M059J (cell line): ENCODE measurements around the gene BRD1. TPM values are rescaled to one million over a fixed set of nuclear protein-coding genes. Genes with fewer than 3 reads are reported as not detected.

Source experiments
- DNase-seq: peaks from one replicate; pipeline ENCODE4 v3.0.0-alpha.2; 2012; ENCODE audit warnings: low read depth
- total RNA-seq: library from RNA; depleted of rRNA; stranded (reverse); fragments of >200 nt; shearing (Covaris generic); gene quantifications from 2 replicates; pipeline ENCODE4 v1.2.3, GENCODE V29; 2014

The BRD1 gene
- total RNA-seq, 1 experiment from 2014 or later = 10.2 TPM

GRCh38 chr22:49753276-49753890, 74.3 kb downstream of the BRD1 start:
- DNase-seq = no peak

- no peak for DNase-seq
Measured at GRCh38 chr22:49752598-49753091, 75.0 kb downstream of the BRD1 start.

GRCh38 chr22:49751966-49752597, 75.6 kb downstream of the BRD1 start:
- DNase-seq = no peak

GRCh38 chr22:49751318-49751965, 76.2 kb downstream of the BRD1 start:
- no peak for DNase-seq

GRCh38 chr22:49749885-49750510, 77.7 kb downstream of the BRD1 start:
- no peak for DNase-seq

GRCh38 chr22:49749227-49749626, 78.4 kb downstream of the BRD1 start:
- no peak for DNase-seq

- no peak for DNase-seq
Measured at GRCh38 chr22:49748514-49748913, 79.2 kb downstream of the BRD1 start.

- no peak for DNase-seq
Measured at GRCh38 chr22:49747716-49748115, 80.0 kb downstream of the BRD1 start.

GRCh38 chr22:49747130-49747529, 80.5 kb downstream of the BRD1 start:
- DNase-seq = no peak

GRCh38 chr22:49746065-49746464, 81.6 kb downstream of the BRD1 start:
- no peak for DNase-seq

- no peak for DNase-seq
Measured at GRCh38 chr22:49740242-49740641, 87.4 kb downstream of the BRD1 start.

- DNase-seq = no peak
Measured at GRCh38 chr22:49739138-49739537, 88.5 kb downstream of the BRD1 start.

GRCh38 chr22:49738566-49738965, 89.1 kb downstream of the BRD1 start:
- DNase-seq = no peak

- no peak for DNase-seq
Measured at GRCh38 chr22:49738006-49738405, 89.7 kb downstream of the BRD1 start.

- DNase-seq = no peak
Measured at GRCh38 chr22:49737101-49737551, 90.5 kb downstream of the BRD1 start.

- no peak for DNase-seq
Measured at GRCh38 chr22:49736538-49736937, 91.1 kb downstream of the BRD1 start.

GRCh38 chr22:49735901-49736421, 91.7 kb downstream of the BRD1 start:
- no peak for DNase-seq

GRCh38 chr22:49735411-49735900, 92.2 kb downstream of the BRD1 start:
- DNase-seq = no peak

GRCh38 chr22:49734882-49735281, 92.8 kb downstream of the BRD1 start:
- DNase-seq = no peak

- DNase-seq = no peak
Measured at GRCh38 chr22:49734390-49734789, 93.3 kb downstream of the BRD1 start.

- no peak for DNase-seq
Measured at GRCh38 chr22:49733631-49734030, 94.0 kb downstream of the BRD1 start.

- no peak for DNase-seq
Measured at GRCh38 chr22:49730656-49731055, 97.0 kb downstream of the BRD1 start.
